HG02973 (cell line): Measurements from ENCODE around the gene MLLT1.

Experiments used
- ATAC-seq: cut with Tn5 transposase; IDR thresholded peaks from one replicate; pipeline ENCODE4 v1.9.1; 2021; ENCODE audit warnings: moderate library complexity; ENCODE audit not compliant: unreplicated experiment

The MLLT1 gene

DNA sequence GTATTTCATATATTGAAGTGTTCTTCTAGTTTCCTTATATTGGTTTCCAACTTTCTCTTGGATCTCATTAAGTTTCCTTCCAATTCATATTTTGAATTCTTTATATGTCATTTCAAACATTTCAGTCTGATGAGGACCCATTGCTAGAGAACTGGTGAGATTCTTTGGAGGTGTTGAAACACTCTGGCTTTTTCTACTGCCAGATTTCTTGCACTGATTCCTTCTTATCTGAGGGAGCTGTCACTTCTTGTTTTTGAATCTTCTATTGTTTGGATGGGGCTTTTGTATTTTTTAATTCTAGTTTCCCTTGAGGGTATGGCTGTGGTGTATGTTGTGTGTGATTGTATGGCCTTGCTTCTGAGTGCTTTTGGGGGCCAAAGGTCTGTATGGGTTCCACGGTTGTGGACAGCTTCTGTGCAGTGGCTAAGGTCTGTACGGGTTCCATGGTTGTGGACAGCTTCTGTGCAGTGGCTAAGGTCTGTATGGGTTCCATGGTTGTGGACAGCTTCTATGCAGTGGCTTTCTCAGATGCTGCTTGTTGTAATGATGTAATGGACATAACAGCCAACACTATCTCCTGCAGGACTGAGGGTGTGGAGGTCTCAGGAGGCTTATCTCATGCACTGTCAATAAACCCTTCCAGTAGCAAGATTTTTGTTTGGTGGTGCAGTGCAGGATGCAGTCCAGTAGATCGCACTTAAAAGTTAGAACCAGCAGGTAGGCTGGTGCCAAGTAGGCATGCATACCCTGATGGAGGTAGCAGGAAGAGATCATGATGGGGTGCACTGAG is 107.5 kb downstream of the MLLT1 start:
- ATAC-seq, result no peak

GRCh38 chr19:6167115-6167514 is 112.7 kb downstream of the MLLT1 start:
- ATAC-seq, result no peak

DNA sequence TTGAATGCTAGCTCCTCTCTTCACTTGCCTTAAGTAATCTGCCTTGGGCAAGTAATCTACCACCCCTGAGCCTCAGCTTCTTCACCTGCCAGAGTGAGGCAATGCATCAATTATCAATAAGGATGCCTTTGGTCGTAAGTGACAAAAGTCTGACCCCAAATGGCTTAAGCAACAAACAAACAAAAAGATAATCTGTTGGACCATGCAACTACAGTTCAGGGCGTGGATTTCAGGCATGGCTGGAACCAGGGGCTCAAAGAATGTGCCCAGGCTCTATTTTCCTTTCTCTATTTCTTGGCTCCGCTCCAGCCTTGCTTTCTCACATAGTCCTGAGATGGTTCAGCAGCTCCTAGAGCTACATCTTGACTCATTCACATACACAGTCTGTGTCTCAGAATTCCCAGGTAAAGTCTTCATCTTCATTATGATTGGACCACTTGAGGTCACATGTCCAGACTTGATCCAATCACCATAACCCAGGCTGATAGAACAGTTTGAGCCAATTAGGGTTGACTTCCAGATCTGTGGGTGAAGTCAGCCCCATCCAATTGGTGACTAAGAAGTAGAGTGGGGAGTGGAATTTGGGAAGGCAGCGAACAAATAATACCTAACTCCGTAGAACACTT is 114.8 kb downstream of the MLLT1 start:
- ATAC-seq, result no peak

- ATAC-seq, result no peak
Measured at GRCh38 chr19:6161271-6161850, 118.4 kb downstream of the MLLT1 start.
